HepG2 (cell line): Measurements from ENCODE around the gene VWA3A. TPM values are rescaled to one million over a fixed set of nuclear protein-coding genes. Genes with fewer than 3 reads are reported as not detected.

Experiments
- ATAC-seq: fragments of 200-7000 bp; cut with Tn5 transposase; 3 replicates; pipeline ENCODE4 v1.9.1; 2020; ENCODE audit warnings: mild to moderate bottlenecking, moderate library complexity
- BruUV-seq: library from RNA; stranded (reverse); fragments of 400-500 nt; replicated peaks from 2 replicates; lab custom pipeline; 2021; lab: Mats Ljungman, UMichigan
- CTCF ChIA-PET: fragments of 300-600 bp; formaldehyde crosslinking; extraction: SDS; loops from one replicate; lab custom pipeline; 2021; ENCODE audit warnings: low total read pairs, inconsistent platforms, low intra/inter-chr PET ratio; lab: Yijun Ruan, JAX
- POLR2A ChIA-PET: fragments of 350-600 bp; sonication (Branson Sonifier 250); formaldehyde crosslinking; loops from one replicate; lab custom pipeline; 2020; ENCODE audit warnings: antibody characterized with exemption, inconsistent platforms; lab: Yijun Ruan, JAX
- DNase-seq: peaks from one replicate; pipeline ENCODE4 v3.0.0-alpha.2; 2015; ENCODE audit warnings: low spot score
- FAIRE-seq: peaks from 3 replicates; lab custom pipeline; 2011; peaks lifted over from hg19 to GRCh38; lab: Jason Lieb, UNC
- H2AFZ ChIP-seq: one replicate; pipeline ENCODE4 v1.6.1; 2011; ENCODE audit warnings: low read length, inconsistent platforms
- H3K27ac ChIP-seq: fragments of 300-600 bp; 3 replicates; pipeline ENCODE4 v1.8.0; 2011; ENCODE audit warnings: mixed run types, mild to moderate bottlenecking, mixed read lengths, low read length, inconsistent platforms; ENCODE audit not compliant: insufficient read depth; ENCODE audit errors: extremely low read length
- H3K27me3 ChIP-seq, 2 experiments: fragments of 200-600 bp in 1 of 2; 2 replicates in 1 of 2; 3 replicates in 1 of 2; pipeline versions ENCODE4 v1.6.0 to v1.8.0; 2011; ENCODE audit warnings: low read length in 2 of 2, mild to moderate bottlenecking in 2 of 2, moderate library complexity in 2 of 2, inconsistent platforms in 1 of 2; ENCODE audit not compliant: insufficient read depth in 2 of 2, control insufficient read depth in 1 of 2
- H3K36me3 ChIP-seq, 2 experiments: fragments of 200-600 bp in 1 of 2; replicated peaks in 1 of 2; 2 replicates in 1 of 2; 3 replicates in 1 of 2; pipeline versions ENCODE4 v1.5.1 to v1.8.0; 2011; ENCODE audit warnings: low read length in 2 of 2, inconsistent platforms in 1 of 2; ENCODE audit not compliant: insufficient read depth in 2 of 2, control insufficient read depth in 1 of 2
- H3K4me1 ChIP-seq: 2 replicates; pipeline ENCODE4 v1.5.1; 2012; ENCODE audit warnings: low read length, inconsistent platforms; ENCODE audit not compliant: insufficient read depth
- H3K4me2 ChIP-seq: 2 replicates; pipeline ENCODE4 v1.6.0; 2011; ENCODE audit warnings: low read depth, low read length, inconsistent platforms
- H3K4me3 ChIP-seq, 3 experiments: fragments of 200-600 bp in 1 of 3; sonication (generic), shearing (Covaris generic) in 1 of 3; replicated peaks in 1 of 3; 2 replicates each; pipeline ENCODE4 v1.5.1; 2011 to 2016; ENCODE audit warnings: low read length in 3 of 3, inconsistent platforms in 2 of 3, low read depth in 2 of 3, mild to moderate bottlenecking in 2 of 3, control low read depth in 1 of 3, mixed read lengths in 1 of 3; ENCODE audit not compliant: insufficient read depth in 1 of 3
- H3K79me2 ChIP-seq: one replicate; pipeline ENCODE4 v1.6.1; 2011; ENCODE audit warnings: low read length, inconsistent platforms; ENCODE audit not compliant: insufficient read depth
- H3K9ac ChIP-seq: 2 replicates; pipeline ENCODE4 v1.6.0; 2011; ENCODE audit warnings: mild to moderate bottlenecking, low read depth, low read length, inconsistent platforms; ENCODE audit not compliant: insufficient read depth
- H3K9me3 ChIP-seq: 2 replicates; pipeline ENCODE4 v1.5.1; 2012; ENCODE audit warnings: mild to moderate bottlenecking, low read length
- H4K20me1 ChIP-seq: 2 replicates; pipeline ENCODE4 v1.6.0; 2011; ENCODE audit warnings: inconsistent platforms, mild to moderate bottlenecking, low read length, moderate library complexity; ENCODE audit not compliant: insufficient read depth
- DNMT3B ChIP-seq: conservative IDR thresholded peaks from 2 replicates; pipeline ENCODE4 v1.6.1; 2016; ENCODE audit warnings: missing biosample characterization, control low read depth
- KDM5B ChIP-seq: sonication (generic); formaldehyde crosslinking; IDR thresholded peaks from 2 replicates; pipeline ENCODE4 v1.4.0; 2020; ENCODE audit warnings: missing genetic modification reagents, mild to moderate bottlenecking, borderline replicate concordance
- MLLT10 ChIP-seq: sonication (generic); formaldehyde crosslinking; IDR thresholded peaks from 2 replicates; pipeline ENCODE4 v1.4.0; 2020; ENCODE audit warnings: missing genetic modification reagents
- MTA3 ChIP-seq: sonication (generic); formaldehyde crosslinking; IDR thresholded peaks from 2 replicates; pipeline ENCODE4 v1.4.0; 2020; ENCODE audit warnings: missing genetic modification reagents
- NR2F6 ChIP-seq, 2 experiments: IDR thresholded peaks; 2 replicates each; pipeline ENCODE4 v1.6.1; 2016; ENCODE audit warnings: antibody characterized with exemption in 1 of 2, mild to moderate bottlenecking in 1 of 2
- POLR2AphosphoS2 ChIP-seq: IDR thresholded peaks from 2 replicates; pipeline ENCODE4 v1.6.1; 2011; ENCODE audit warnings: low read depth, low read length, improper control_type of control experiment
- POLR2G ChIP-seq: fragments of 200-400 bp; formaldehyde crosslinking; IDR thresholded peaks from 2 replicates; pipeline ENCODE4 v1.6.1; 2018; ENCODE audit warnings: mild to moderate bottlenecking, low read depth, low read length, moderate library complexity
- PRDM4 ChIP-seq: sonication (generic); formaldehyde crosslinking; IDR thresholded peaks from 2 replicates; pipeline ENCODE4 v1.9.0; 2021; ENCODE audit warnings: missing genetic modification reagents, borderline replicate concordance
- SALL1 ChIP-seq: sonication (generic); formaldehyde crosslinking; IDR thresholded peaks from 2 replicates; pipeline ENCODE4 v1.8.0; 2022; ENCODE audit warnings: mild to moderate bottlenecking, missing genetic modification reagents
- ZNF142 ChIP-seq: sonication (generic); formaldehyde crosslinking; IDR thresholded peaks from 2 replicates; pipeline ENCODE4 v1.4.0; 2020; ENCODE audit warnings: missing genetic modification reagents
- ZNF232 ChIP-seq: sonication (generic); formaldehyde crosslinking; IDR thresholded peaks from 2 replicates; pipeline ENCODE4 v1.4.0; 2020; ENCODE audit warnings: missing genetic modification reagents, borderline replicate concordance
- ZNF550 ChIP-seq: sonication (generic); formaldehyde crosslinking; IDR thresholded peaks from 2 replicates; pipeline ENCODE4 v1.4.0; 2020; ENCODE audit warnings: mild to moderate bottlenecking, missing genetic modification reagents, borderline replicate concordance
- ZNF619 ChIP-seq: sonication (generic); formaldehyde crosslinking; IDR thresholded peaks from 2 replicates; pipeline ENCODE4 v1.4.0; 2020; ENCODE audit warnings: mild to moderate bottlenecking, missing genetic modification reagents
- WGBS: methylation state at CpG from one replicate; pipeline ENCODE4 v1.1.6; 2017; ENCODE audit warnings: low lambda C conversion rate; 5-methylcytosine and 5-hydroxymethylcytosine counted together
- in situ Hi-C: cut with HindIII; loops from 2 replicates; pipeline ENCODE4 v1.10.0; 2017; ENCODE audit warnings: low pct_unique_long_range_greater_than_20kb; ENCODE audit not compliant: extremely low pct_ligation_motif_present
- intact Hi-C: fragments of 100-400 bp; cut with micrococcal nuclease; formaldehyde crosslinking; loops from one replicate; pipeline ENCODE4 v1.10.0; 2022; ENCODE audit not compliant: unreplicated experiment
- polyA plus RNA-seq, 8 experiments: library from polyadenylated mRNA; depleted of rRNA in 3 of 8; stranded (reverse) in 7 of 8; unstranded in 1 of 8; fragments of >200 nt; fragmentation: Illumina TruSeq in 4 of 8; extraction: Trizol in 4 of 8; gene quantifications; 2 replicates each; pipeline versions ENCODE4 v1.2.1 to v1.2.3, GENCODE V29; 2011 to 2016; ENCODE audit warnings: low read depth in 4 of 8, missing spikeins in 1 of 8, mixed read lengths in 1 of 8; ENCODE audit not compliant: insufficient read depth in 1 of 8
- total RNA-seq, 5 experiments: library from RNA; depleted of rRNA; stranded (reverse); fragments of >200 nt; fragmentation: Illumina TruSeq; extraction: Trizol; gene quantifications; 2 replicates each; pipeline ENCODE4 v1.2.3, GENCODE V29; 2016; ENCODE audit warnings: low read depth in 1 of 5

VWA3A gene
- total and polyA plus RNA-seq, 2 of the 13 experiments (the other 11 are each of a cell fraction or from before 2014, with no cell fraction given), result 0.03 to 0.07 TPM

- CTCF ChIA-PET, result interaction anchor here (0.9 to 1.9 kb wide), 2 partner anchors 11 to 91 kb away, joined by 3 to 14 read pairs; partner anchors contain the start of gene POLR3E
- peak; percentile 78 for FAIRE-seq
- peaks cover 48% of the 10 kb centered on the region for H3K79me2 ChIP-seq
- in situ Hi-C loops, result no loop called here
- intact Hi-C loops, result loop anchor here (1.0 to 5.0 kb wide), 2 partner anchors 81 to 91 kb away; partner anchors contain the start of gene POLR3E
- H3K4me1 ChIP-seq, result peaks cover 78% of the 10 kb centered on the region
- no peaks in the 10 kb centered on the region; a peak in 1 of 5 replicates for H3K27me3 ChIP-seq
- POLR2A ChIA-PET, result interaction anchor here (0.6 to 5.4 kb wide), 14 partner anchors 9 to 253 kb away, joined by 3 to 78 read pairs (median 4); partner anchors contain the start of genes POLR3E and UQCRC2
- H3K4me2 ChIP-seq, result peak within 1 kb of the TSS; percentile 96
- no TSS peak for BruUV-seq
- peak within 1 kb of the TSS; percentile 89 to 97 (median 93) for H3K4me3 ChIP-seq
- H4K20me1 ChIP-seq, result 0 out of 2 replicates have a peak, but pooled peaks cover 4% of the 10 kb centered on the region
- peak; percentile 89 for ATAC-seq
- peak; percentile 93 for DNase-seq
- peak within 1 kb of the TSS; percentile 85 for H3K9ac ChIP-seq
- peak within 1 kb of the TSS; percentile 55 for H2AFZ ChIP-seq
- WGBS, result 1% methylated on average over 49 of the region's 74 CpGs
- H3K9me3 ChIP-seq, result no peaks in the 10 kb centered on the region
- H3K36me3 ChIP-seq, result peaks cover 0 to 2% of the 10 kb centered on the region in 2 experiments
- peak within 1 kb of the TSS; percentile 71 for H3K27ac ChIP-seq
- TF ChIP-seq KDM5B (CRISPR knock-in tag), result peak; percentile 93; the same call in 1 of the 2 replicates
- TF ChIP-seq MTA3 (CRISPR knock-in tag), result no peak
- no peak for TF ChIP-seq MLLT10
- peak; percentile 99 for TF ChIP-seq ZNF142 (CRISPR knock-in tag)
- peak; percentile 90 for TF ChIP-seq ZNF619
- 0 out of 2 replicates have a peak, but pooled peaks have one; percentile 66 for TF ChIP-seq PRDM4 (CRISPR knock-in tag)
- peak; percentile 74; the same call in 1 of the 2 replicates for TF ChIP-seq ZNF550
- TF ChIP-seq POLR2AphosphoS2, result no peak
- peak; percentile 98; the same call in 1 of the 2 replicates for TF ChIP-seq ZNF232 (CRISPR knock-in tag)
- TF ChIP-seq DNMT3B (CRISPR knock-in tag), result 0 out of 2 replicates have a peak, but pooled peaks have one; percentile 92
- peak; percentile 81 for TF ChIP-seq POLR2G
- TF ChIP-seq NR2F6 (IDR thresholded peaks at IDR 0.05), result no peak
- peak; percentile 80 for TF ChIP-seq NR2F6 (CRISPR knock-in tag; IDR thresholded peaks at IDR 0.05)
- peak; percentile 98 for TF ChIP-seq SALL1 (CRISPR knock-in tag)
These were observed 113.9 kb downstream of the VWA3A start, which contains the start of gene EEF2K for GRCh38 chr16:22206013-22206841. Gene EEF2K (plus strand): TSS chr16:22206278. CDS start chr16:22225730, 19,452 bp downstream.
